Activated CD4-positive, alpha-beta memory T cell treated with anti-CD3 and anti-CD28 coated beads for 36 hours (primary cell): ENCODE results near the gene MTF2. TPM values are rescaled to one million over a fixed set of nuclear protein-coding genes. Genes with fewer than 3 reads are reported as not detected.
"Not testable (repeated sequence)": the region's sequence is repeated elsewhere in the genome, so short reads cannot be mapped to it uniquely, and the experiment has no call there.

Experiments used
- CTCF ChIA-PET: fragments of 350-600 bp; sonication (Branson Sonifier 250); formaldehyde crosslinking; loops from one replicate; lab custom pipeline; 2021; ENCODE audit warnings: antibody characterized with exemption, inconsistent platforms; lab: Charles Lee
- POLR2A ChIA-PET: fragments of 350-600 bp; sonication (Branson Sonifier 250); formaldehyde crosslinking; loops from one replicate; lab custom pipeline; 2021; ENCODE audit warnings: antibody characterized with exemption; lab: Charles Lee
- DNase-seq: peaks from one replicate; pipeline ENCODE4 v3.0.0-alpha.2; 2020
- H3K27ac Mint-ChIP-seq: one replicate; pipeline ENCODE4 v1.8.0; 2021; ENCODE audit warnings: mixed read lengths
- H3K27me3 Mint-ChIP-seq: one replicate; pipeline ENCODE4 v1.8.0; 2021; ENCODE audit warnings: mixed read lengths
- H3K36me3 Mint-ChIP-seq: one replicate; pipeline ENCODE4 v1.8.0; 2021; ENCODE audit warnings: mixed read lengths
- H3K4me1 Mint-ChIP-seq: one replicate; pipeline ENCODE4 v1.8.0; 2021; ENCODE audit warnings: low read depth, mixed read lengths
- H3K4me3 Mint-ChIP-seq: one replicate; pipeline ENCODE4 v1.8.0; 2021; ENCODE audit warnings: mild to moderate bottlenecking, mixed read lengths
- H3K9me3 Mint-ChIP-seq: one replicate; pipeline ENCODE4 v1.8.0; 2021; ENCODE audit warnings: mixed read lengths
- intact Hi-C: fragments of 100-400 bp; cut with micrococcal nuclease; formaldehyde crosslinking; loops from one replicate; pipeline ENCODE4 v1.15.1; 2023
- total RNA-seq, 2 experiments: library from RNA; stranded (reverse); gene quantifications; one replicate each; pipeline ENCODE4 v1.2.3, GENCODE V29; 2021

MTF2 gene
- total RNA-seq, 2 experiments from 2014 or later: 53.6 to 55.1 TPM

DNA sequence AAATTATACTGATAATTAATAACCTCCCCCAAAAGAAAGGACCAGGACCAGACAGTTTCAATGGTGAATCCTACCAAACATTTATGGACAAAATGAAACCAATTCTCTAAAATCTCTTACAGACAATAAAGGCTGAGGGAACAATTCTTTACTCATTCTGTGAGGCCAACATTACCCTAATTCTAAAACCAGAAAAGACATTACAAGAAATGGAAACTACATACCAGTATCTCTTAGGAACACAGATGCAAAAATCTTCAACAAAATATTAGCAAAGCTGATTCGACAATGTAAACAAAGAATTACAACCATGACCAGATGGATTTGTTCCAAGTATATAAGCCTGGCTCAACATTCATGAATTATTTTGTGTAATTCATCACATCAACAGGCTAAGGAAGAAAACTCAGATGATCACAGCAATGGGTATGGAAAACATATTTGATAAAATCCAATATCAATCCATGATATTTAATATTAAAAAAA is 92.5 kb downstream of the MTF2 start:
- ChIA-PET POLR2A (interaction anchor here (1.4 kb wide), 1 partner anchor 8 kb away, joined by 4 read pairs; no protein-coding TSS in a partner anchor), CTCF (no interaction called here)
- DNase-seq: no peak
- H3K4me1 Mint-ChIP-seq: peaks cover 64% of the 10 kb centered on the region
- H3K36me3 Mint-ChIP-seq: peaks cover 41% of the 10 kb centered on the region
- H3K4me3 Mint-ChIP-seq: peak overlapping the region; percentile 63
- intact Hi-C loops: loop anchor here (1.0 kb wide), 1 partner anchor 8 kb away; no protein-coding TSS in a partner anchor
- H3K27me3 Mint-ChIP-seq: no peaks in the 10 kb centered on the region
- H3K27ac Mint-ChIP-seq: peak overlapping the region; percentile 60
- peaks cover 19% of the 10 kb centered on the region for H3K9me3 Mint-ChIP-seq

DNA sequence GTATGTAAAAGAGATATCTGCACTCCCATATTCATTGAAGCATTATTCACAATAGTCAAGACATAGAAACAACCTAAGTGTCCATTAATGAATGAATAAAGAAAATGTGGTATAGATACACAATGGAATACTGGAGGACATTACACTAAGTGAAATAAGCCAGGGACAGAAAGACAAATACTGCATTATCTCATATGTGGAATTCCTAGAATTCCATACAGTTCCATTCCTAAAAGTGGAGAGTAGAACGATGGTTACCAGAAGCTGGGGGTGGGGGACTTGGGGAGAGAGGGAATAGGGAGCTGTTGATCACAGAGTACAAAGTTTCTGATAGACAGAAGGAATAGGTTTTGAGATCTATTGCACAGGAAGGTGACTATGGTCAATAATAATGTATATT is 93.7 kb downstream of the MTF2 start:
- H3K4me1 Mint-ChIP-seq: peaks cover 69% of the 10 kb centered on the region
- peaks cover 11% of the 10 kb centered on the region for H3K9me3 Mint-ChIP-seq
- intact Hi-C loops: no loop called here
- H3K36me3 Mint-ChIP-seq: peaks cover 36% of the 10 kb centered on the region
- ChIA-PET CTCF (no interaction called here), POLR2A (no interaction called here)
- H3K27ac Mint-ChIP-seq: no peak overlapping the region
- no peak for DNase-seq
- H3K4me3 Mint-ChIP-seq: no peak overlapping the region
- H3K27me3 Mint-ChIP-seq: no peaks in the 10 kb centered on the region

DNA sequence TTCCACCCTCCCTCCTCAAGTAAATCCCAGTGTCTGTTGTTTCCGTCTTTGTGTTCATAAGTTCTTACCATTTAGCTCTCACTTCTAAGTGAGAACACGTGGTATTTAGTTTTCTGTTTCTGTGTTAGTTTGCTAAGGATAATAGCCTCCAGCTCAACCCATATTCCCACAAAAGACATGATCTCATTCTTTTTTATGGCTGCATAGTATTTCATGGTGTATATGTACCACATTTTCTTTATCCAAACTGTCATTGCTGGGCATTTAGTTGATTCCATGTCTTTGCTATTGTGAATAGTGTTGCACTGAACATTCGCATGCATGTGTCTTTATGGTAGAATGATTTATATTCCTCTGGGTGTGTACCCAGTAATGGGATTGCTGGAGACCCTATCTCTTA is 95.6 kb downstream of the MTF2 start:
- peaks cover 41% of the 10 kb centered on the region for H3K36me3 Mint-ChIP-seq
- CTCF ChIA-PET, H3K4me3 Mint-ChIP-seq, DNase-seq, H3K27me3 Mint-ChIP-seq, H3K27ac Mint-ChIP-seq, H3K9me3 Mint-ChIP-seq, POLR2A ChIA-PET: not testable (repeated sequence)
- peaks cover 66% of the 10 kb centered on the region for H3K4me1 Mint-ChIP-seq
- intact Hi-C loops: loop anchor here (5.0 kb wide), 1 partner anchor 192 kb away; no protein-coding TSS in a partner anchor

DNA sequence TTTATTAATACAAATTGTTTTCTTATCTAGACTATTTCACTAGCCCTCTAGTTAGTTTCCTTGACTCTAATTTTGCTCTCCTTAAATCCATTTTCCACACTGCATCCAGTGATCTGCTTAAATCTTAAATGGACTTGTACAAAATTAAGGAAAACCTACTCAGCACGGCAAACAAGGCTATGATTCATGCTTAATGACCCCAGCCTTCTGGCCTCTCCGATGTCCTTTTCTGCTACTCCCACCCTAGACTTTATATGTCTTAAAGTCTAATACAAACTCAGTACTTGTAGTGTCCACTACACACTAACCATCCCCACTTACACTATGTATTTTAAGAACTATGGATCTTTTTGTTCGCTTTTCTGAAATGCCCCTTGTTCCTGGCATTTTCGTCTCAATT is 98.9 kb downstream of the MTF2 start:
- no peaks in the 10 kb centered on the region for H3K9me3 Mint-ChIP-seq
- POLR2A ChIA-PET: no interaction called here

DNA sequence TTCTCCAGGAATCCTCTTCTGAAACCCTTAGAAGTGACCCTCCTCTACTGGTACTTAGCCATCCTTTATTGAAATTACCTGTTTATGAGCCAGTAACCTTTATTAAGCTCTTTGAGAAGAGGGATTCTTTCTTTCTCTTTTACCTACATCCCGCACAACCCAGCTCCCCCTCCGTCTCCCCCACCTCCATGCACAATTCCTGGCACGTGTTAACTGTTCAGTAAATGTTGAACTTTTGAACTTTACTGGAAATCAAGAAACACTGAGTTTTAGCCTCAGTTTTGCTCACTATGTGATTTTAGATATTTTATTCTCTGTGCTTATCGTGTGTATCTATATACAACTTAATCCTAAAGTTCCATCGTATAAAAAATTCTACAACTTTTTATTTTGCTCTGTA is 99.3 kb downstream of the MTF2 start:
- POLR2A ChIA-PET: interaction anchor here (0.6 to 1.6 kb wide), 2 partner anchors 14 to 52 kb away, joined by 3 read pairs; no protein-coding TSS in a partner anchor
- H3K4me1 Mint-ChIP-seq: peaks cover 58% of the 10 kb centered on the region
- no peak for DNase-seq

More for the DNA sequence above, 98.9 kb downstream of the MTF2 start:
- Mint-ChIP-seq H3K36me3 (peaks cover 31% of the 10 kb centered on the region), H3K27me3 (no peaks in the 10 kb centered on the region), H3K27ac (no peak overlapping the region), H3K4me1 (peaks cover 60% of the 10 kb centered on the region), H3K4me3 (peak overlapping the region; percentile 88)
- intact Hi-C loops: loop anchor here (2.0 to 5.0 kb wide), 2 partner anchors 23 to 196 kb away; no protein-coding TSS in a partner anchor
- DNase-seq: no peak
- CTCF ChIA-PET: interaction anchor here (1.1 kb wide), 1 partner anchor 97 kb away, joined by 5 read pairs; no protein-coding TSS in a partner anchor

DNA sequence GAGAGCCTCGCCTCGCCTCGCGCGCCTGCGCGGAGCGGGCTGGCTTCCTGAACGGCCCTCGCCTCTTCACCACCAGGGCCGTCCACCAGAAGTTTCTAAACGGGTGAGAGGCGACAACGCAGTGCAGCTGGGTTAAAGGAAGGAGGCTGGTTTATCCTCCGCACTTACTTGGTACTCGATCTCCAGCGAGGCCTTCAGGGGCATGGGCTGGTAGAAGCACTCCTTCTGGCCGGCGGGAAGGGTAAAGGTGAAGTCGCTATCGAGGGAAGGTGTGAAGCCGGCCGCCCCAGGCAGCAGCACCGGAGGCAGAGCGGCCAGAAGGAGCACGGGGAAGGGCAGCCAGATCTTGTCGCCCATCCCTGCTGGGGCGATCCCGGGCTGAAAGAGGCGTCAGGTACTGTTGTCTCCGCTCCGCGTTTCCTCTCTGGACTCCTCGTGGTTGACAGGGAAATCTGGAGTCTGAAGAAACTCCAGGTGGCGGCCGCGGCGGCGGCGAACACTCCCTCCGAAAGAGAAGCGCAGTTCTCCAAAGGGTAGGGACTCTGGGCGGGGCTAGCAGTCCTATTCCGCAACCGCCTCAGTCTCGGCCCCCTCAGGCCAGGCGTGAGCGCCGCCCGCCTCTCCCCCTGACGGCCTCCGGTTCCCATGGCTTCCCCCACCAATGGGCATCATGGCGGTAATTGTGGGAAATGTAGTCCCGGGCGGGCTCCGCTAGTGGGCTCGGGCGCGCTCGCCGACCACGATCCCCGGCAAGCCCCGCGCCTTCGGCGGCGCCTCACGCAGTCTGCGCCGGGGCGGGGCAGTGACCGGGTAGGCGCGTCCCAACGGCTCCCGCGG is 101.0 kb downstream of the MTF2 start, which contains the start of gene TMED5:
Gene TMED5 (minus strand): TSS at position 528 of the 837 bp plus-strand sequence. CDS start 171 bp downstream, at position 357.
- no peaks in the 10 kb centered on the region for H3K9me3 Mint-ChIP-seq
- H3K36me3 Mint-ChIP-seq: peaks cover 28% of the 10 kb centered on the region
- DNase-seq: peak; percentile 98
- no peaks in the 10 kb centered on the region for H3K27me3 Mint-ChIP-seq
- POLR2A ChIA-PET: interaction anchor here (1.0 to 1.6 kb wide), 2 partner anchors 9 to 16 kb away, joined by 3 to 4 read pairs; no protein-coding TSS in a partner anchor
- peak within 1 kb of the TSS; percentile 97 for H3K27ac Mint-ChIP-seq
- peaks cover 57% of the 10 kb centered on the region for H3K4me1 Mint-ChIP-seq
- H3K4me3 Mint-ChIP-seq: peak within 1 kb of the TSS; percentile 88
- CTCF ChIA-PET: no interaction called here
- intact Hi-C loops: loop anchor here (1.0 to 10.0 kb wide), 12 partner anchors 9 to 695 kb away; partner anchors contain the start of genes DIPK1A, DNTTIP2, DR1 and MTF2

More for the DNA sequence above, 99.3 kb downstream of the MTF2 start:
- Mint-ChIP-seq H3K27me3 (no peaks in the 10 kb centered on the region), H3K9me3 (no peaks in the 10 kb centered on the region), H3K4me3 (peak overlapping the region; percentile 88), H3K36me3 (peaks cover 31% of the 10 kb centered on the region), H3K27ac (no peak overlapping the region)
- CTCF ChIA-PET: interaction anchor here (1.0 to 1.1 kb wide), 2 partner anchors 14 to 98 kb away, joined by 3 to 5 read pairs; no protein-coding TSS in a partner anchor
- intact Hi-C loops: loop anchor here (2.0 to 5.0 kb wide), 2 partner anchors 24 to 196 kb away; no protein-coding TSS in a partner anchor

DNA sequence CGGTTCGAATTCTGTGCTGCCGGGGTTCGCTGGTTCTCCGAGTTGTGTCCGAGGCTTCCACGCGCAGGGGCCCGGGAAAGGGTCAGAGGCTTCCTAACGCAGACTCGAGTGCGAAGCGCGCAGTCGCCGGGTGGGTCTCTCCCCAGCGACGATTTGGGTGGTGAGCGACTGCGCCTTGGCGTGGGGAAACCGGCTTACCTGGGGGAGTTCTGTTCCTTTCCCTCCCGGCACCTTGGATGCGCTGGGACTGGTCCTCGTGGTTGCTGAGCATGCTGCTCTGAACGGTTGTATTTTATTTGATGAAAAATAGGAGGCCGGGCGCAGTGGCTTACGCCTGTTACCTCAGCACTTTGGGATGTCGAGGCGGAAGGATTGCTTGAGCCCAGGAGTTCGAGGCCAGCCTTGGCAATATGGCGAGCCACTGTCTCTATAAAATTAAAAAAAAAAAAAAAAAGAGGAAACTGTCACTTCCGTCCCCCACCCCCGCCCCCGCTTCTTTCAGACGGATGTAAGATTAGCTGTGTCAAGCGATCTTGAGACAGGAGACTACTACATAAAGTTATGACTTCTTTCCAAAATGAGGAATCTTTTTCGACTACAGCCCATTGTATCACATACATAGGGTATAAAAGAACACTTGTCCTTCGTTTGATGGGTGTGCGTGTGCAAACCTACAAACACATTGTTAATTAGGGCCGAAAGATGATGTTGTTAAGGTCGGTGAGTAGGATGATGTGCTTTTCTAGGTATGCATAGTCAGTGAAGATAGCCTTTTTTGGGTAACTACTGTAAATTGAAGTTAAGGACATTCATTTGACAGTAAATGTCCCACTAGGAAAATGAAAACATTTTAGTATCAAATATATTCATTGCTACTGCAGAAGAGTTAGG is 101.9 kb downstream of the MTF2 start, which contains the start of gene CCDC18:
Gene CCDC18 (plus strand): TSS at position 2 of the 891 bp plus-strand sequence. CDS start 2,638 bp downstream, outside the sequence.
- H3K4me3 Mint-ChIP-seq: peak within 1 kb of the TSS; percentile 88
- CTCF ChIA-PET: interaction anchor here (1.1 kb wide), 1 partner anchor 156 kb away, joined by 4 read pairs; no protein-coding TSS in a partner anchor
- POLR2A ChIA-PET: interaction anchor here (0.6 to 1.8 kb wide), 3 partner anchors 63 to 164 kb away, joined by 3 to 5 read pairs (median 3); partner anchors contain the start of gene DR1
- no peaks in the 10 kb centered on the region for H3K9me3 Mint-ChIP-seq
- peak within 1 kb of the TSS; percentile 97 for H3K27ac Mint-ChIP-seq
- H3K4me1 Mint-ChIP-seq: peaks cover 58% of the 10 kb centered on the region
- peak; percentile 77 for DNase-seq
- peaks cover 29% of the 10 kb centered on the region for H3K36me3 Mint-ChIP-seq
- intact Hi-C loops: loop anchor here (1.0 to 10.0 kb wide), 9 partner anchors 38 to 694 kb away; partner anchors contain the start of genes DIPK1A, DNTTIP2, DR1 and MTF2
- no peaks in the 10 kb centered on the region for H3K27me3 Mint-ChIP-seq

DNA sequence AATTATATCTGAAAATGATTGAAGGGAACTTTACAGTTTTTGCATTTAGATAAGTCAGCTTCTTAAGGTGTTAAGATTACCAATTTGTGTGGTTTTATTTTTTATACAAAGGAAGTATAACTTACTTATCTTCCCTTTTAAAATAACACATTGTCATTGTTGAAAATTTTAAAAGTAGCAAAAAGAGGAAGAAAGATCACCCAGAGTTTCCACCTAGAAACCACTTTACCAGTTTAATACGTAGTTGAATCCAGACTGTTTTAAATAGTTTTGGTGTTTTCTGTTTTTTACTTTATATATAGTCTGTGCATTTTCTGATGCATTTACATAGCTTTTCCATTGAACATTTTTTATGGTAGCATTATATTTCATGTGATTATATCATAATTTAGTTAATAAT is 107.6 kb downstream of the MTF2 start:
- Mint-ChIP-seq H3K4me1 (peaks cover 29% of the 10 kb centered on the region), H3K36me3 (peaks cover 28% of the 10 kb centered on the region), H3K4me3 (no peak overlapping the region), H3K9me3 (no peaks in the 10 kb centered on the region), H3K27me3 (no peaks in the 10 kb centered on the region), H3K27ac (no peak overlapping the region)
- ChIA-PET CTCF (no interaction called here), POLR2A (no interaction called here)
- intact Hi-C loops: loop anchor here (10.0 kb wide), 1 partner anchor 688 kb away; the partner anchor contains the start of gene DNTTIP2
- no peak for DNase-seq

Other genes starting within 250 kb of the MTF2 start
- 1,000 to 10,000 TPM; 1,530 to 1,539 TPM for gene RPL5, start 247.2 kb upstream of the MTF2 start, total RNA-seq
- 1 to 10 TPM; 8.2 to 8.7 TPM for gene DIPK1A, start 117.8 kb upstream of the MTF2 start, total RNA-seq
- 10 to 100 TPM; 47.0 to 49.2 TPM for gene TMED5, start 101.1 kb downstream of the MTF2 start, total RNA-seq
- 10 to 100 TPM; 23.6 to 24.2 TPM for gene CCDC18, start 101.4 kb downstream of the MTF2 start, total RNA-seq